DND-41 (cell line): ENCODE measurements around the gene CACNB4.

ENCODE experiments used
- ATAC-seq: fragments of 200-7000 bp; cut with Tn5 transposase; 3 replicates; pipeline ENCODE4 v1.9.1; 2021; ENCODE audit warnings: low read depth; ENCODE audit not compliant: insufficient read depth
- DNase-seq: peaks from one replicate; pipeline ENCODE4 v3.0.0-alpha.2; 2020
- H2AFZ ChIP-seq: 2 replicates; pipeline ENCODE4 v1.6.0; 2012; ENCODE audit warnings: low read depth, low read length
- H3K27ac ChIP-seq: 2 replicates; pipeline ENCODE4 v1.5.1; 2012; ENCODE audit warnings: low read length, inconsistent platforms
- H3K27me3 ChIP-seq: fragments of 200-600 bp; sonication (generic); 2 replicates; pipeline ENCODE4 v1.6.0; 2012; ENCODE audit warnings: low read length, mild to moderate bottlenecking, inconsistent platforms; ENCODE audit not compliant: insufficient read depth, poor library complexity
- H3K36me3 ChIP-seq: 2 replicates; pipeline ENCODE4 v1.5.1; 2012; ENCODE audit warnings: low read length, inconsistent platforms; ENCODE audit not compliant: insufficient read depth
- H3K4me1 ChIP-seq: 2 replicates; pipeline ENCODE4 v1.5.1; 2012; ENCODE audit warnings: mild to moderate bottlenecking, low read length; ENCODE audit not compliant: insufficient read depth
- H3K4me2 ChIP-seq: 2 replicates; pipeline ENCODE4 v1.6.0; 2012; ENCODE audit warnings: mild to moderate bottlenecking, moderate library complexity, low read length, inconsistent platforms; ENCODE audit not compliant: insufficient read depth
- H3K4me3 ChIP-seq, 2 experiments: fragments of 200-600 bp in 1 of 2; shearing (Covaris generic) in 1 of 2; 2 replicates each; pipeline ENCODE4 v1.5.1; 2012 to 2016; ENCODE audit warnings: inconsistent platforms in 2 of 2, low read length in 2 of 2, mild to moderate bottlenecking in 2 of 2, low read depth in 1 of 2, moderate library complexity in 1 of 2
- H3K79me2 ChIP-seq: 2 replicates; pipeline ENCODE4 v1.6.0; 2012; ENCODE audit warnings: low read length, inconsistent platforms; ENCODE audit not compliant: insufficient read depth
- H3K9ac ChIP-seq: 2 replicates; pipeline ENCODE4 v1.6.0; 2012; ENCODE audit warnings: low read depth, mild to moderate bottlenecking, inconsistent platforms, low read length, moderate library complexity
- H3K9me3 ChIP-seq: 2 replicates; pipeline ENCODE4 v1.5.1; 2012; ENCODE audit warnings: low read length, moderate library complexity, mild to moderate bottlenecking, inconsistent platforms; ENCODE audit not compliant: insufficient read depth, severe bottlenecking
- H4K20me1 ChIP-seq: 2 replicates; pipeline ENCODE4 v1.6.0; 2012; ENCODE audit warnings: low read length; ENCODE audit not compliant: insufficient read depth
- EZH2 ChIP-seq: IDR thresholded peaks from 3 replicates; pipeline ENCODE4 v1.6.1; 2012; ENCODE audit warnings: borderline replicate concordance, low read depth, mild to moderate bottlenecking, moderate library complexity, low read length, inconsistent platforms; ENCODE audit not compliant: severe bottlenecking
- TF ChIP-seq, protein P1 (sequence below): IDR thresholded peaks from 2 replicates; pipeline ENCODE4 v1.5.1; 2012; ENCODE audit warnings: borderline replicate concordance, low read length, moderate library complexity, mild to moderate bottlenecking; ENCODE audit not compliant: poor library complexity, severe bottlenecking; ENCODE audit errors: extremely low read depth

The CACNB4 gene

DNA sequence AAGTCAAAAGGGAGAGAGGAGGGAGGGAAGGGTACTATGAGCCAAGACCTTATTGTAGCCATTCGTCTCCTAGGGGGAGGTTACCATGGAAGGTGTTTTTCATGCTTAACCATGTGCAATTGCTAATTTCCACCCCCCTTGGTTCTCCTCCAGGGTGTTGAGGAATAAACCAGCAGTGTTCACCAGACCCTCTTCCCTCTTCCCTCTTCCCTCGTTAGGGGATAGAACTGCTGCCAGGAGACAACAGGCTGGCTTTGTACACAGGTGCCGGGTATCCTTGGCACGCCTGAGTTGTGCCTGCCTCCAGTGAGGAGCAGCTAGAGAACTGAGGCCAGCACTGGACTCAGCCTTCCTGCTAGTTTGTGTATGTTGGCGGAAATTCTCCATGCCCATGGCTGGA is 229.6 kb downstream of the CACNB4 start:
- TF ChIP-seq, protein P1, sequence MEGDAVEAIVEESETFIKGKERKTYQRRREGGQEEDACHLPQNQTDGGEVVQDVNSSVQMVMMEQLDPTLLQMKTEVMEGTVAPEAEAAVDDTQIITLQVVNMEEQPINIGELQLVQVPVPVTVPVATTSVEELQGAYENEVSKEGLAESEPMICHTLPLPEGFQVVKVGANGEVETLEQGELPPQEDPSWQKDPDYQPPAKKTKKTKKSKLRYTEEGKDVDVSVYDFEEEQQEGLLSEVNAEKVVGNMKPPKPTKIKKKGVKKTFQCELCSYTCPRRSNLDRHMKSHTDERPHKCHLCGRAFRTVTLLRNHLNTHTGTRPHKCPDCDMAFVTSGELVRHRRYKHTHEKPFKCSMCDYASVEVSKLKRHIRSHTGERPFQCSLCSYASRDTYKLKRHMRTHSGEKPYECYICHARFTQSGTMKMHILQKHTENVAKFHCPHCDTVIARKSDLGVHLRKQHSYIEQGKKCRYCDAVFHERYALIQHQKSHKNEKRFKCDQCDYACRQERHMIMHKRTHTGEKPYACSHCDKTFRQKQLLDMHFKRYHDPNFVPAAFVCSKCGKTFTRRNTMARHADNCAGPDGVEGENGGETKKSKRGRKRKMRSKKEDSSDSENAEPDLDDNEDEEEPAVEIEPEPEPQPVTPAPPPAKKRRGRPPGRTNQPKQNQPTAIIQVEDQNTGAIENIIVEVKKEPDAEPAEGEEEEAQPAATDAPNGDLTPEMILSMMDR: no peak
- no peak for DNase-seq
- H3K27me3 ChIP-seq: no peaks in the 10 kb centered on the region
- H3K9me3 ChIP-seq: no peaks in the 10 kb centered on the region
- no peak overlapping the region for H2AFZ ChIP-seq
- no peak overlapping the region for H3K9ac ChIP-seq
- H3K36me3 ChIP-seq: no peaks in the 10 kb centered on the region
- no peak overlapping the region for H3K4me2 ChIP-seq
- no peak for ATAC-seq
- H3K27ac ChIP-seq: no peak overlapping the region
- no peak overlapping the region for H3K4me3 ChIP-seq
- H3K79me2 ChIP-seq: no peaks in the 10 kb centered on the region
- H4K20me1 ChIP-seq: no peaks in the 10 kb centered on the region
- no peaks in the 10 kb centered on the region for H3K4me1 ChIP-seq

DNA sequence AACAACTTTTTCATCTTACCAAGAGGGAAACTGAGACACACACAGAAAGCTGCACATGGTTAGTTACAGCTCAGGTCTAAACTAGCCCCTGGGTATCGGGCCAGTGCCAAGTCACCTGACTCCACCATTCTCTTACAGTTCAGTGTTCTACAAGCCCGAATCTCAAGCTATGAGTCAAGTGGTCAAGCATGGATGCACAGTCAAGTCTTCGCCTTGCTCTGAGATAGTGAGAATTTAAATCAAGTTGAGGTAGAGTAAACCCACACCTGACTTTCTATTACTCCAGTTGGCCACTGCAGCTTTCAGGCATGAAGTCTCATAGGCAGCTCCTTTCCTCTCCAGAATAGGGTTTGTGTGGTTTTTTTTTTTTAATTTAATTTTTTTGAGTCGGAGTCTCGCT is 236.1 kb downstream of the CACNB4 start:
- Histone ChIP-seq H4K20me1 (no peaks in the 10 kb centered on the region), H3K36me3 (no peaks in the 10 kb centered on the region), H3K4me3 (no peak overlapping the region), H3K9me3 (no peaks in the 10 kb centered on the region), H3K4me2 (no peak overlapping the region), H3K4me1 (no peaks in the 10 kb centered on the region), H3K79me2 (no peaks in the 10 kb centered on the region), H2AFZ (no peak overlapping the region), H3K27ac (no peak overlapping the region), H3K27me3 (no peaks in the 10 kb centered on the region), H3K9ac (no peak overlapping the region)
- ATAC-seq: no peak
- DNase-seq: no peak
- TF ChIP-seq, protein P1: no peak
- no peak for TF ChIP-seq EZH2

DNA sequence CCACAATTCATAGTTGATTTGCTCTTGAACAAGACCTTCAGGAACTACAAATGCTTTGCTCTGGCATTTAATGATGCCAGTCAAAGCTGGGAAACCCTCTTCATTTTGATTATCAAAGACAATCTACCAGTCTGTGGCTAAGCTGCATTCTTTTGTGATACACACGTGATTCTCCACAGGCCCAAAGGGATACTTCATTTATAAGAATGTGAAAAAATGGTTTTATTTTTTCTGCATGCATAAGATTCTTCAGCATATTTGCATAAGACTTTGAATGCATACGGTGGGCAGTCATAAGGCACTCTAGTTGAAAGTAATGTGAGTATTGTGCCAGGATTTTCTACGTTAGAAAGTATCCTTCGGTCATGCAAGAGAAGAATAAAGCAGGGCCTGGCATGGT is 237.7 kb downstream of the CACNB4 start:
- Histone ChIP-seq H3K9me3 (no peaks in the 10 kb centered on the region), H4K20me1 (no peaks in the 10 kb centered on the region), H3K4me1 (no peaks in the 10 kb centered on the region), H3K27me3 (no peaks in the 10 kb centered on the region), H3K79me2 (no peaks in the 10 kb centered on the region), H3K4me2 (no peak overlapping the region), H3K9ac (no peak overlapping the region), H2AFZ (no peak overlapping the region), H3K27ac (no peak overlapping the region), H3K36me3 (no peaks in the 10 kb centered on the region), H3K4me3 (no peak overlapping the region)
- no peak for ATAC-seq
- no peak for DNase-seq
- TF ChIP-seq EZH2: no peak
- TF ChIP-seq, protein P1: no peak

DNA sequence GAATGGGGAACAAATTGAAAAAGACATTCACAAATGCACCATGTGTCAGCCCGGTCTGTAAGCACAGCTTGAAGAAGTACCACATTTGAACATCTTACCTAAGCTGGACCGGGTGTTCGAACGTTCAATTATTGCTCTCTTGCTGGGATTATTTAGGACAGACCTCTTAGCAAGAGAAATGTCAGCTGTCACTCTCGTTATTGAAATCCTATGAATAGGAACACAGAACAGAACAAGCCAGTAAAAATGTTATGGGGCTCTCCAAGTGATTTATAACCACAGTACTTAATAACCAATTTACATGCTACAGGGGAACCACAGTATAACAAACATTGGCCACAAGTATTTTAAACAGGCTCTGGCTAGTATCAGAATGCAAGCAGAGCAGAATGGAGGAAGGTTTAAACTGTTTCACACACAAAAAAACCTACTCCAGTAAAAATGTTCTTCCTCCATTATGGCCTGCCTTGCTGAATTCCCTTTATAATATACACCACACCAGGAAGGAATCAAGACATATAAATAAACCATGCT is 238.2 kb downstream of the CACNB4 start:
- Histone ChIP-seq H3K27ac (no peak overlapping the region), H2AFZ (no peak overlapping the region), H3K9me3 (no peaks in the 10 kb centered on the region), H3K4me1 (no peaks in the 10 kb centered on the region), H3K4me3 (no peak overlapping the region), H3K79me2 (no peaks in the 10 kb centered on the region), H4K20me1 (no peaks in the 10 kb centered on the region), H3K36me3 (no peaks in the 10 kb centered on the region), H3K9ac (no peak overlapping the region), H3K27me3 (no peaks in the 10 kb centered on the region), H3K4me2 (no peak overlapping the region)
- no peak for DNase-seq
- no peak for TF ChIP-seq EZH2
- TF ChIP-seq, protein P1: no peak
- ATAC-seq: no peak
